ENCODE measurements around the gene TEDC2.

The TEDC2 gene

DNA sequence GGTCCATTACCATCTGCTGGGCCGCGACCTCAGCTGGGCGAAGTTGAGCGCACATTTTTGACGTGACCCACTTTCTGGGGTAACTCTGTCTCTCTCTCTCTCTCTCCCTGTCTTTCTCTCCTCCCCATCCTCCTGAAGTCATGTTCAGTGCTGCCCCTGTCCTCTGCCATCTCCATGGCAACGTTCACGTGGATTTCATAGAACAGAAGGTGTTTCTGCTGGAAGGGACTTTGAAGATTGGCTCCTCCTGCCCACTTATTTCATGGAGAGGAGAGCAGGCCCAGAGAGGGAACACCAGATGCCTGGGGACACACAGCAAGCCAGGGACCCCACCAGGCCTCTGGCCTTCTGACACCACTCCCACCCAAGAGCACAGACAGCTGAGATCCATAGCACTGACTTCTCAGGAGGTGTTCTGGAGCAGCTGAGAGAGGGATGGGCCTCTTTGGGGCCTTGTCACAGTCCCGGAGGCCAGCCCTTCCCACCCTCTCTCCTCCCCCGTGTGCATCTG is 34.8 kb upstream of the TEDC2 start:
- CTCF ChIA-PET = no interaction called here
- POLR2A ChIA-PET (ENCODE audit: low non-redundant PET) = no interaction called here
- no peak overlapping the region for H3K27ac ChIP-seq
- TF ChIP-seq, protein P1, sequence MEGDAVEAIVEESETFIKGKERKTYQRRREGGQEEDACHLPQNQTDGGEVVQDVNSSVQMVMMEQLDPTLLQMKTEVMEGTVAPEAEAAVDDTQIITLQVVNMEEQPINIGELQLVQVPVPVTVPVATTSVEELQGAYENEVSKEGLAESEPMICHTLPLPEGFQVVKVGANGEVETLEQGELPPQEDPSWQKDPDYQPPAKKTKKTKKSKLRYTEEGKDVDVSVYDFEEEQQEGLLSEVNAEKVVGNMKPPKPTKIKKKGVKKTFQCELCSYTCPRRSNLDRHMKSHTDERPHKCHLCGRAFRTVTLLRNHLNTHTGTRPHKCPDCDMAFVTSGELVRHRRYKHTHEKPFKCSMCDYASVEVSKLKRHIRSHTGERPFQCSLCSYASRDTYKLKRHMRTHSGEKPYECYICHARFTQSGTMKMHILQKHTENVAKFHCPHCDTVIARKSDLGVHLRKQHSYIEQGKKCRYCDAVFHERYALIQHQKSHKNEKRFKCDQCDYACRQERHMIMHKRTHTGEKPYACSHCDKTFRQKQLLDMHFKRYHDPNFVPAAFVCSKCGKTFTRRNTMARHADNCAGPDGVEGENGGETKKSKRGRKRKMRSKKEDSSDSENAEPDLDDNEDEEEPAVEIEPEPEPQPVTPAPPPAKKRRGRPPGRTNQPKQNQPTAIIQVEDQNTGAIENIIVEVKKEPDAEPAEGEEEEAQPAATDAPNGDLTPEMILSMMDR (conservative IDR thresholded peaks at IDR 0.05; ENCODE audit: low read depth) = no peak
- no peak for DNase-seq (ENCODE audit: low spot score)

GRCh38 chr16:2425825-2426430 is 34.0 kb upstream of the TEDC2 start:
- TF ChIP-seq, protein P1 (conservative IDR thresholded peaks at IDR 0.05; ENCODE audit: low read depth) = no peak
- POLR2A ChIA-PET (ENCODE audit: low non-redundant PET) = no interaction called here
- H3K27ac ChIP-seq = peak overlapping the region; percentile 79; the same call in 1 of the 2 replicates
- CTCF ChIA-PET = interaction anchor here (0.7 kb wide), 1 partner anchor 90 kb away, joined by 7 read pairs; no protein-coding TSS in a partner anchor
- no peak for DNase-seq (ENCODE audit: low spot score)

DNA sequence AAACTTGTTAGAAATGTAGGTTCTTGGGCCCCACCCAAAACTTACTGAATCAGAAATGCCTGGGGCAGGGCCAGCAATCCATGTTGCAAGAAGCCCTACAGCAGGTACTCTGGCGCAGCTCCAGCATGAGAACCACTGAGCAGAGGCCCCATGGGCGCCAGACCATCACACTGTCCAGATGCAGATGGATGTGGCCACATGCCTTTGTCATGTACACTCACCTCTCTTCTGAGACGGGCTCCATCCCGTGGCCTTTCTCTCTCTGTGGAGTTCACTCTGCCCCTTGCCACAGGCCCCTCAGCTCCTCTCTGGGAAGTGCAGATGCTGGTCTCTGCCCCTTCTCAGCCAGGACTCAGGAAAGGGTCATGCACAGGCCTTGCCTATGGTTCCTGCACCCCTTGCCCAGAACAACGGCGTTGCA is 33.0 kb upstream of the TEDC2 start:
- TF ChIP-seq, protein P1 (conservative IDR thresholded peaks at IDR 0.05; ENCODE audit: low read depth) = no peak
- POLR2A ChIA-PET (ENCODE audit: low non-redundant PET) = no interaction called here
- H3K27ac ChIP-seq = peak overlapping the region; percentile 79
- DNase-seq (ENCODE audit: low spot score) = peak; percentile 27
- CTCF ChIA-PET = no interaction called here

DNA sequence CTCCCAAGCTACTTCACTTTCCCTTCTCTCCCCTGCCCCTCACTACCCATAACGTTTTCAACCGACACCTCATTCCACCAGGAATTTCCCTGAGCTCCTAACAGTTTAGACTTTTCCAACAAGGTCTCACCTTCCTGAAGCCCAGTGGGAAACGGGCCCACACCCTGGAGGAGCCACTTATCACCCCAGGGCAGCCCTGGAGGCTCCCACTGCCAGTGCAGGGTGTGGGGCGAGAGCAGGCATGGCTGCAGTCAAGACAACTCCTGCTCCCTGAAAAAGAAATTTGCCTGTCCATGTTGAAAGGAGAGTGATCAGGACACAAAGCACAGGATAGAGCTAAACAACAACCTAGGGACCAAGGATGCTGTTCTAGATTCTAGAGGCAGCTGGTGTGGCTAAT is 32.4 kb upstream of the TEDC2 start:
- CTCF ChIA-PET = interaction anchor here (0.8 kb wide), 1 partner anchor 36 kb away, joined by 3 read pairs; no protein-coding TSS in a partner anchor
- TF ChIP-seq, protein P1 (conservative IDR thresholded peaks at IDR 0.05; ENCODE audit: low read depth) = no peak
- DNase-seq (ENCODE audit: low spot score) = no peak
- peak overlapping the region; percentile 79 for H3K27ac ChIP-seq
- POLR2A ChIA-PET (ENCODE audit: low non-redundant PET) = no interaction called here

DNA sequence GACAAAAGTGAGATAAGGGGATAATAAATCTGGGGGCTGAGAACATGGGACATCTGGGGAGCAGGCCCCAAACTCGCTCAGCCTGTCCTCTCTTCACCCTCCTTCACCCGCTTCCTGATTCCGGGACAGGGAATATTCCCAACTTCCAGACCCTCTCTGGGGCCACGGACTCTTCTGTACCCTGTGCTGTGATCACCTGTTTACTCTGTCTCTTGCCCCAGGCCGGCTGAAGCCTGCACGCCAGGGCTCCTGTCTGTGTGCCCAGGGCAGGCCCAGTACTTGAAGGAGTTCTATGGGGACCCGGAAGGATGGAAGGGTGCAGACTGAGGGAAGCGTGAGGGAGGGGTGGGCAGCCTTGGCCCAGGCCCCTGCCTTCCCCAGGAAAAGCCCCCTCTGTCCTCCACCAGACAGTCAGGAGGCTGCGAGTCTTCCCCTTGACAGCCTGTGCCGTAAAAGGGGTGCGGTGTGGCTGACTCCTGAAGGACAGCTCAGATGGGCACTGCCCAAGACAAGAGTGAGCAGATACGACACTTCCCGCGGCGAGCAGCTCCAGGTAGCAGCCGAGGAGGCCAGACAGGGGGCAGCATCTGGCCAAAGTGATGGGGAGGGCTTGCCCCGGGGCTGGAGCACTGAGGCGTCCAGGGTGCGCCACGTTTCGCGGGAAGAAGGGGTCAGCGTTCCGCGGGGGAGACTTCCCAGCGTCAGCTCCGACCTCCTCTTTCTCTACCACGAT is 31.7 kb upstream of the TEDC2 start:
- TF ChIP-seq, protein P1 (conservative IDR thresholded peaks at IDR 0.05; ENCODE audit: low read depth) = peak; percentile 16; the same call in 1 of the 2 replicates
- ChIA-PET CTCF (interaction anchor here (0.6 to 3.3 kb wide), 5 partner anchors 11 to 599 kb away, joined by 3 to 14 read pairs (median 4); no protein-coding TSS in a partner anchor), POLR2A (ENCODE audit: low non-redundant PET) (no interaction called here)
- H3K27ac ChIP-seq = peak overlapping the region; percentile 79
- DNase-seq (ENCODE audit: low spot score) = peak; percentile 26

- POLR2A ChIA-PET (ENCODE audit: low non-redundant PET) = no interaction called here
- CTCF ChIA-PET = interaction anchor here (0.9 to 3.3 kb wide), 3 partner anchors 11 to 598 kb away, joined by 4 to 14 read pairs (median 5); no protein-coding TSS in a partner anchor
- DNase-seq (ENCODE audit: low spot score) = no peak
- H3K27ac ChIP-seq = peak overlapping the region; percentile 79
- TF ChIP-seq, protein P1 (conservative IDR thresholded peaks at IDR 0.05; ENCODE audit: low read depth) = 0 out of 2 replicates have a peak, but pooled peaks have one; percentile 1
Measured at GRCh38 chr16:2428784-2429033, 31.2 kb upstream of the TEDC2 start.

Data from RWPE1 (cell line).